ENCODE results near the gene IFRD2.
"Not testable (repeated sequence)": the region's sequence is repeated elsewhere in the genome, so short reads cannot be mapped to it uniquely, and the experiment has no call there.

Gene IFRD2

DNA sequence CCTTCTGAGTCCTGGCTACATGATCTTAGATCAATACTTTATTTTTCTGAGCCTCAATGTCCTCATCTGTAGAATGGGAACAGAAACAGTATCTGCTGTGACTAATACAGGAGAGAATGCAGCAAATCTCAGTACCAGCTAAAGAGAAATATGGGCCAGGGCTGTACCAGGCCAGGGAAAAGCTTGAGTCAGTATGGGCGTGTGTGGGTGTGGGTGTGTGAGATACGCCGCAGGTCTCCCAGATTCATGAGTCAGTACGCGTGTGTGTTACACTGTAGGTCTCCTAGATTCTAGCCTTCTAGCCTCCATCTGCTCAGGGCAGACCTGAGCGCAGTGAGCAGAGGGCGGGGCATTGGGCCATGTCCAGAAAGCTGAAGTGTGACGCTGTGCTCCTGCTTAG, 41.0 kb downstream of the IFRD2 start:
- DNase-seq (ENCODE audit: low spot score) = no peak

DNA sequence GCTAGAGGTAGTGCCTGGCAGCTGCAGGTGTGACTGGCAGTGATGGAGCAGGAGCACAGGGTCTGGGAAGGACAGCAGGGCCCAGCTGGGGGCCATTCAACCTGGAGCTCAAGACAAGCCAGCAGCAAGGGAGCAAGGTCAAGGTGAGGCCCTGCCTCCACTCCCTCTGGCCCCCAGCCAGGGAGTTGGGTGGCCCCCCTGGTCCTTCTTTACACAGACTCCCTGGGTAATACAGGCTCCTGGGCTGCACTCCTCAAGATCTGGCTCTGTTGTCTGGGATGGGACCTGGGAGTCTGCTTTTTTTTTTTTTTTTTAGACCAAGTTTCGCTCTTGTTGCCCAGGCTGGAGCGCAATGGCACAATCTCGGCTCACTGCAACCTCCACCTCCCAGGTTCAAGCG, 41.7 kb downstream of the IFRD2 start:
- DNase-seq (ENCODE audit: low spot score) = no peak

- DNase-seq (ENCODE audit: low spot score) = no peak
These were observed 42.8 kb downstream of the IFRD2 start for GRCh38 chr3:50249457-50249856.

- DNase-seq (ENCODE audit: low spot score) = no peak
These were observed 43.8 kb downstream of the IFRD2 start for GRCh38 chr3:50248387-50248786.

DNA sequence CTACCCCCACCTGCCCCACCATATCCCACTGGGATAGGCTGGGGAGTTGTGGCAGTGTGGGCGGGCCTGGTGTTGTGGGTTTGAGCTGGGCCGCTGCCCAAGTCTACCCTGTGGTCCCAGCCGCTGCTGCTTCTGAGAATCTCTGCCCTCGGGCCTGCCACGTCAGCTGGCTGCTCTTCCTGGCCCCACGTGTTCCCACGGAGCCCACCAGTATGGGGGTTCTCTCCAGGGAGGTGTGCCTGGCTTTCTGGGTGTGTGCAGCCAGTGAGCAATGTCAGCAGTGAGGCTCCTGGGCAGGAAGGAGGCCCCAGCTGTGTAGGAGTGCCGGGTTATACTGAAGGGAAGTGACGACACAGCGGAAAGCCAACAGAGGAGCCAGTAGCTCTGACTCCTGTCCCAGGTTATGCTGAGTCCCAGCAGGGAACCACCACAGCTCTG, 45.7 kb downstream of the IFRD2 start:
- no peak for DNase-seq (ENCODE audit: low spot score)

GRCh38 chr3:50245831-50246516, 46.3 kb downstream of the IFRD2 start:
- peak; percentile 87 for DNase-seq (ENCODE audit: low spot score)

GRCh38 chr3:50245251-50245745, 46.9 kb downstream of the IFRD2 start:
- DNase-seq (ENCODE audit: low spot score) = no peak

DNA sequence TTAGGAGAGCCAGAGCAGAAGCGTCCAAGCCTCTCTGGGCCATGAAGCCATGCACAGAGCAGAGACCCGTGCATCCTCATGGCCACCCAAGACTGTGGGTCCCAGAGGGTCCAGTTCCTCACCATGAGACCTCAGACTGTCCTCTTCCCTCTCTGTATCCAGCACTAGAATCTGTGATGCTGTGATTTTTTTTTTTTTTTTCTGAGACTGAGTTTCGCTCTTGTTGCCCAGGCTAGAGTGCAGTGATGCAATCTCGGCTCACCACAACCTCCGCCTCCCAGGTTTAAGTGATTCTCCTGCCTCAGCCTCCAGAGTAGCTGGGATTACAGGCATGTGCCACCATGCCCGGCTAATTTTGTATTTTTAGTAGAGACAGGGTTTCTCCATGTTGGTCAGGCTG, 47.4 kb downstream of the IFRD2 start:
- not testable (repeated sequence) for DNase-seq (ENCODE audit: low spot score)

DNA sequence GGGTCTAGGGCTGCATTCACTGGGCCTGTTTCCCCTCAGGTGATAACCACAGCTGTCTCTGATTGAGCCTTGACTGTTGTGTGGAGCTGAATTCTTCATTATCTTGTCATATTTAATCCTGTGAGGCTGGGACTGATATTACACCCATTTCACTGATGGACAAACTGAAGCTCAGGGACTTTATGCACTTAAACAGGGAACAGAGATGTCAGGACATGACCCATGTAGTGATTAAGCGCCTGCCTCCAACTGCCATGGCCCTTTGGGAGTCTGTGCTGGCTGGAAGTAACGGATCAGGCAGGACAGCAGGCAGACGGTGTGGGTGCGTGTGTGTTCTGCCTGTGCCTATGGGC, 48.7 kb downstream of the IFRD2 start:
- no peak for DNase-seq (ENCODE audit: low spot score)

GRCh38 chr3:50242851-50243542, 49.2 kb downstream of the IFRD2 start:
- DNase-seq (ENCODE audit: low spot score) = no peak

- no peak for DNase-seq (ENCODE audit: low spot score)
These were observed 49.9 kb downstream of the IFRD2 start for GRCh38 chr3:50242381-50242770.

GRCh38 chr3:50241713-50242380, 50.4 kb downstream of the IFRD2 start:
- DNase-seq (ENCODE audit: low spot score) = no peak

- DNase-seq (ENCODE audit: low spot score) = no peak
These were observed 51.1 kb downstream of the IFRD2 start for GRCh38 chr3:50241163-50241562.

DNA sequence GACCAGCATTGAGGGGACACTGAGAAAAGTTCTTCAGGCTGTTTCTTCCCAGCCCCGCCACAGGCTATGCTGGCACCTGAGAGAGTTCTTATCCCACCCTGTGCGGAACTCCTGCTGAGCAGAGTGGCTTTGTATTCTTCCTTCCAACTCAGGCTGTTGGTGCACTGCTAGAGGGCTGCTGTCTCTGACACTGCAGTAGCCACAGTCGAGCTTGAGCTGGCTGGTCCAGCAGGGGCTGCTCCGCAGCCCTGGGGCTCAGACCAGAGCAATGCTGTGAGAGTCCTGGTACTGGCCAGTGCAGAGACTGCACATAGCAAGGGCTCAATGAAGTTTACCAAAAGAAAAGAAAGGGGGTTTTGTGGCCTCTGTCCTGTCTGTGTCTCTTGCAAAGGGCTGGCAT, 52.6 kb downstream of the IFRD2 start:
- DNase-seq (ENCODE audit: low spot score) = no peak

GRCh38 chr3:50238549-50239026, 53.6 kb downstream of the IFRD2 start:
- DNase-seq (ENCODE audit: low spot score) = peak; percentile 38

DNA sequence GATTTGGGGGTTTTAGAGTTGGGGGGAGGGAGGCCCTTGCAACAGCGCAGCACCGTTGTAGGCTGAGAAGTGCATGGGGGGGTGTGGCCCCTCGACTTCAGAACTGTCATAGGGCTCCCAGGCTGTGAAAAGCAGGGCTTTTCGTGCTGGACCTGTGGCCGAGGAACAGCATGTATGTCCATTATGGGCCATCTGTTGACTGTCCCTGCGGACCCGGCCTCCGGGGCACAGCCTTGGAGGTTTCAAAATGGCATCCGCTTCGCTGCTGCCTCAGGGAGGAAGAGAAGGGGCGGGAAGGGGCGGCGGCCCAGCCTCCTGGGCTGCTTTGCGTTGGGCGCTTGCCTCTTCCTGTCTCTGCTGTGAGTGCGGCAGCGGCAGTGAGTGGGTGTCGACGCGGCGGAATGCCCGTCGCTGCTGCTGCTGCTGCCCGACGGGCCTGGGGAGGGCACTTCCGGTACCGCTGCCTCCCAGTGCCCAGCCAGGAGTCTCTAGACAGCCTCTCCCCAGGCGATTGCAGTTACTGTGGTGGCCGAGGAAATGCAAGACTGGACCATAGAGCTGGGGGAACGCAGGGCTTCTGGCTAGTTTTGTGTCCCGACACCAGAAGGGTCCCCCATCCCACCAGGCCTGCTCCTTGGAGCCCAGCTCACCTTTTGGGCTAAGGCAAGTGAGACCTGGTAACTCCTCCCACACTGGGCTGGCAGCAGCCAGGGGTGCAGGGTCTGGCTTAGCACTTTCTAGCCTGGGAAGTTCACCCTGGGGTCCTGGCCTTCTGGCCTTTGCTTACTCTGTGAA, 54.3 kb downstream of the IFRD2 start:
- DNase-seq (ENCODE audit: low spot score) = no peak
